Measurements from ENCODE around the gene EHBP1.

DNA sequence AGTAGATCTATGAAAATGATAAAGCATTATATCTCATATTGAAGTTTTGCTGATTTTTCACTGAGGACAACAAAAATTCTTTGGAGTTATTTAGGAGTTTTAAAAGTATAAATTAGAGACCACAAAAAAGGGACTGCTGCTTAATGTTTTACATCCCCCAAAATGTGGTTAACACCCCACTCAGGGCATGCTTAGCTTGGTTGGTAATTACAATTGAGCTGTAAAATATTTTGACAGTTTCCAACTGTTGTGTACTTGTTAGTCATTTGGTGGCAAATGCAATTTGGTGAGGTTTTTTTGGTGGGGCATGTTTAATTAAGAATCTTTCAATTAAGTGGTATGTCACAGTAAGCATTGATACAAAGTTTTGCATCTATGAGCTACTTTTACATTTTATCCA is 207.8 kb downstream of the EHBP1 start:
- TF ChIP-seq, protein P1, sequence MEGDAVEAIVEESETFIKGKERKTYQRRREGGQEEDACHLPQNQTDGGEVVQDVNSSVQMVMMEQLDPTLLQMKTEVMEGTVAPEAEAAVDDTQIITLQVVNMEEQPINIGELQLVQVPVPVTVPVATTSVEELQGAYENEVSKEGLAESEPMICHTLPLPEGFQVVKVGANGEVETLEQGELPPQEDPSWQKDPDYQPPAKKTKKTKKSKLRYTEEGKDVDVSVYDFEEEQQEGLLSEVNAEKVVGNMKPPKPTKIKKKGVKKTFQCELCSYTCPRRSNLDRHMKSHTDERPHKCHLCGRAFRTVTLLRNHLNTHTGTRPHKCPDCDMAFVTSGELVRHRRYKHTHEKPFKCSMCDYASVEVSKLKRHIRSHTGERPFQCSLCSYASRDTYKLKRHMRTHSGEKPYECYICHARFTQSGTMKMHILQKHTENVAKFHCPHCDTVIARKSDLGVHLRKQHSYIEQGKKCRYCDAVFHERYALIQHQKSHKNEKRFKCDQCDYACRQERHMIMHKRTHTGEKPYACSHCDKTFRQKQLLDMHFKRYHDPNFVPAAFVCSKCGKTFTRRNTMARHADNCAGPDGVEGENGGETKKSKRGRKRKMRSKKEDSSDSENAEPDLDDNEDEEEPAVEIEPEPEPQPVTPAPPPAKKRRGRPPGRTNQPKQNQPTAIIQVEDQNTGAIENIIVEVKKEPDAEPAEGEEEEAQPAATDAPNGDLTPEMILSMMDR (conservative IDR thresholded peaks at IDR 0.05 in 1 of 2, IDR thresholded peaks at IDR 0.05 in 1 of 2; ENCODE audit: extremely low read depth in 1 of 2, insufficient read depth in 1 of 2, low read depth in 1 of 2, low read length in 2 of 2) = no peak
- no peak for TF ChIP-seq EZH2 (IDR thresholded peaks at IDR 0.05; ENCODE audit: borderline replicate concordance, low read length)
